HG03457 (cell line): ENCODE results near the gene PDE9A.

Experiments used
- ATAC-seq: cut with Tn5 transposase; IDR thresholded peaks from one replicate; pipeline ENCODE4 v1.9.1; 2021; ENCODE audit warnings: moderate number of reproducible peaks; ENCODE audit not compliant: unreplicated experiment

PDE9A gene

GRCh38 chr21:42767561-42767835 lies 114.1 kb downstream of the PDE9A start:
- ATAC-seq: no peak

GRCh38 chr21:42768324-42769121 lies 115.1 kb downstream of the PDE9A start:
- ATAC-seq: no peak

GRCh38 chr21:42769183-42769819 lies 115.9 kb downstream of the PDE9A start:
- no peak for ATAC-seq

- no peak for ATAC-seq
These were observed 116.6 kb downstream of the PDE9A start for GRCh38 chr21:42769820-42770716.

GRCh38 chr21:42770717-42771502 lies 117.5 kb downstream of the PDE9A start:
- ATAC-seq: no peak

- ATAC-seq: no peak
These were observed 118.0 kb downstream of the PDE9A start for GRCh38 chr21:42771503-42771805.

GRCh38 chr21:42775123-42775522 lies 121.7 kb downstream of the PDE9A start:
- ATAC-seq: no peak

- no peak for ATAC-seq
These were observed 122.5 kb downstream of the PDE9A start for GRCh38 chr21:42775891-42776290.

GRCh38 chr21:42777064-42777756 lies 123.8 kb downstream of the PDE9A start:
- ATAC-seq: no peak

GRCh38 chr21:42777757-42778344 lies 124.4 kb downstream of the PDE9A start:
- no peak for ATAC-seq

- ATAC-seq: no peak
These were observed 126.0 kb downstream of the PDE9A start for GRCh38 chr21:42779431-42779861.

- ATAC-seq: no peak
These were observed 127.2 kb downstream of the PDE9A start for GRCh38 chr21:42780617-42781016.

- ATAC-seq: no peak
These were observed 127.9 kb downstream of the PDE9A start for GRCh38 chr21:42781150-42781970.

- ATAC-seq: no peak
These were observed 128.7 kb downstream of the PDE9A start for GRCh38 chr21:42781971-42782722.

- no peak for ATAC-seq
These were observed 129.4 kb downstream of the PDE9A start for GRCh38 chr21:42782723-42783242.

GRCh38 chr21:42784276-42784675 lies 130.9 kb downstream of the PDE9A start:
- ATAC-seq: no peak

GRCh38 chr21:42784896-42785451 lies 131.6 kb downstream of the PDE9A start:
- no peak for ATAC-seq
